Activated CD4-positive, alpha-beta T cell treated with anti-CD3 and anti-CD28 coated beads for 1 hour (primary cell): ENCODE results near the gene IL17REL.
"Not testable (repeated sequence)": the region's sequence is repeated elsewhere in the genome, so short reads cannot be mapped to it uniquely, and the experiment has no call there.

ENCODE experiments used
- DNase-seq: peaks from one replicate; pipeline ENCODE4 v3.0.0-alpha.2; 2020

Gene IL17REL

GRCh38 chr22:49954991-49955580, 57.5 kb downstream of the IL17REL start:
- DNase-seq = no peak

GRCh38 chr22:49954354-49954753, 58.2 kb downstream of the IL17REL start:
- no peak for DNase-seq

- no peak for DNase-seq
Observed at GRCh38 chr22:49953680-49954344, 58.8 kb downstream of the IL17REL start.

GRCh38 chr22:49953027-49953679, 59.4 kb downstream of the IL17REL start:
- no peak for DNase-seq

- no peak for DNase-seq
Observed at GRCh38 chr22:49951986-49952896, 60.3 kb downstream of the IL17REL start.

GRCh38 chr22:49951678-49951985, 60.9 kb downstream of the IL17REL start:
- no peak for DNase-seq

- DNase-seq = no peak
Observed at GRCh38 chr22:49951000-49951677, 61.4 kb downstream of the IL17REL start.

- no peak for DNase-seq
Observed at GRCh38 chr22:49950396-49950994, 62.1 kb downstream of the IL17REL start.

- DNase-seq = no peak
Observed at GRCh38 chr22:49949914-49950292, 62.7 kb downstream of the IL17REL start.

GRCh38 chr22:49948958-49949913, 63.3 kb downstream of the IL17REL start:
- no peak for DNase-seq

GRCh38 chr22:49948116-49948957, 64.2 kb downstream of the IL17REL start:
- DNase-seq = no peak

- DNase-seq = no peak
Observed at GRCh38 chr22:49947296-49947622, 65.3 kb downstream of the IL17REL start.

- no peak for DNase-seq
Observed at GRCh38 chr22:49946612-49947295, 65.8 kb downstream of the IL17REL start.

GRCh38 chr22:49945042-49945794, 67.3 kb downstream of the IL17REL start:
- DNase-seq = not testable (repeated sequence)
